ENCODE measurements around the gene TDRKH.

DNA sequence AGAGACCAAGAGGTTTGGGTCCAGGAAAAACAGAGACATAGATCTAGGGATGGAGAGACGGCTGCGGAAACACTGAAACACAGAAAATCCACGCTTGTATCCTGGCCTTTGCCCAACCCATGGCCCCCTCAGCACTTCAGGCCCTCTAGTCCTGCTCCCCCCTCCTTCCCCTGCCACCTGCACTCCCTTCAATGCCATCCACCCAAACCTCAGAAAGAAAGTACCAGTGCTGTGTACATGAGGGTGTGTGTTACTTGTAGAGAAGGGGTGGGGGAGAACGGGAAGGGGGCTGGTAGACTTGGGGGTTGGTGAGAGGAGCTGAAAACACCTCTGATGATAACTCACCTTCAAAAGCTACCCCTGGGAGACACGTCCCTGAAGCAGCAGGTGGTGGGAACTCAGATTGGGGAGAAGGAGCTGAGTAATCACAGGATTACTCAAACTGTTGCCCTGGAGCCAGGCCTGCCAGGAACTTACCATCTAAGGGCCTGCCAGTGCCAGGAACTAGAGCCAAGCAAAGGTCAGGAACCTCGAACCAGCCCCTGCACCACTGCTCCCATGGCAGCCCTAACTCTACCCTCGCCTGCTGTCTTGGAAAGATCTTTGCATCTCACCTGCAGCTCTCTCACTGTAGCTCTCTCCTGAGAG is 29.8 kb upstream of the TDRKH start:
- TF ChIP-seq PCBP1 (IDR thresholded peaks at IDR 0.05; ENCODE audit: borderline replicate concordance, low read depth, low read length) (no peak), IKZF4 (CRISPR knock-in tag; IDR thresholded peaks at IDR 0.05; ENCODE audit: borderline replicate concordance, low read depth, not compliant biosample characterization) (no peak), ASH2L (IDR thresholded peaks at IDR 0.05; ENCODE audit: insufficient read length, low read depth, low read length) (no peak), JUN (CRISPR knock-in tag; IDR thresholded peaks at IDR 0.05) (no peak), EZH2 (conservative IDR thresholded peaks at IDR 0.05; ENCODE audit: low read depth, low read length) (no peak), YY1 (IDR thresholded peaks at IDR 0.05; ENCODE audit: insufficient read depth, insufficient replicate concordance, low read depth, low read length) (no peak), RBAK (CRISPR knock-in tag; IDR thresholded peaks at IDR 0.05) (no peak), NFRKB (IDR thresholded peaks at IDR 0.05) (no peak), SNRNP70 (IDR thresholded peaks at IDR 0.05; ENCODE audit: low read depth, low read length) (no peak)
- TF ChIP-seq, protein P1, sequence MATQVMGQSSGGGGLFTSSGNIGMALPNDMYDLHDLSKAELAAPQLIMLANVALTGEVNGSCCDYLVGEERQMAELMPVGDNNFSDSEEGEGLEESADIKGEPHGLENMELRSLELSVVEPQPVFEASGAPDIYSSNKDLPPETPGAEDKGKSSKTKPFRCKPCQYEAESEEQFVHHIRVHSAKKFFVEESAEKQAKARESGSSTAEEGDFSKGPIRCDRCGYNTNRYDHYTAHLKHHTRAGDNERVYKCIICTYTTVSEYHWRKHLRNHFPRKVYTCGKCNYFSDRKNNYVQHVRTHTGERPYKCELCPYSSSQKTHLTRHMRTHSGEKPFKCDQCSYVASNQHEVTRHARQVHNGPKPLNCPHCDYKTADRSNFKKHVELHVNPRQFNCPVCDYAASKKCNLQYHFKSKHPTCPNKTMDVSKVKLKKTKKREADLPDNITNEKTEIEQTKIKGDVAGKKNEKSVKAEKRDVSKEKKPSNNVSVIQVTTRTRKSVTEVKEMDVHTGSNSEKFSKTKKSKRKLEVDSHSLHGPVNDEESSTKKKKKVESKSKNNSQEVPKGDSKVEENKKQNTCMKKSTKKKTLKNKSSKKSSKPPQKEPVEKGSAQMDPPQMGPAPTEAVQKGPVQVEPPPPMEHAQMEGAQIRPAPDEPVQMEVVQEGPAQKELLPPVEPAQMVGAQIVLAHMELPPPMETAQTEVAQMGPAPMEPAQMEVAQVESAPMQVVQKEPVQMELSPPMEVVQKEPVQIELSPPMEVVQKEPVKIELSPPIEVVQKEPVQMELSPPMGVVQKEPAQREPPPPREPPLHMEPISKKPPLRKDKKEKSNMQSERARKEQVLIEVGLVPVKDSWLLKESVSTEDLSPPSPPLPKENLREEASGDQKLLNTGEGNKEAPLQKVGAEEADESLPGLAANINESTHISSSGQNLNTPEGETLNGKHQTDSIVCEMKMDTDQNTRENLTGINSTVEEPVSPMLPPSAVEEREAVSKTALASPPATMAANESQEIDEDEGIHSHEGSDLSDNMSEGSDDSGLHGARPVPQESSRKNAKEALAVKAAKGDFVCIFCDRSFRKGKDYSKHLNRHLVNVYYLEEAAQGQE (IDR thresholded peaks at IDR 0.05; ENCODE audit: borderline replicate concordance in 1 of 2, low read depth in 1 of 2, low read length in 2 of 2) = no peak
- TF ChIP-seq, protein P2, sequence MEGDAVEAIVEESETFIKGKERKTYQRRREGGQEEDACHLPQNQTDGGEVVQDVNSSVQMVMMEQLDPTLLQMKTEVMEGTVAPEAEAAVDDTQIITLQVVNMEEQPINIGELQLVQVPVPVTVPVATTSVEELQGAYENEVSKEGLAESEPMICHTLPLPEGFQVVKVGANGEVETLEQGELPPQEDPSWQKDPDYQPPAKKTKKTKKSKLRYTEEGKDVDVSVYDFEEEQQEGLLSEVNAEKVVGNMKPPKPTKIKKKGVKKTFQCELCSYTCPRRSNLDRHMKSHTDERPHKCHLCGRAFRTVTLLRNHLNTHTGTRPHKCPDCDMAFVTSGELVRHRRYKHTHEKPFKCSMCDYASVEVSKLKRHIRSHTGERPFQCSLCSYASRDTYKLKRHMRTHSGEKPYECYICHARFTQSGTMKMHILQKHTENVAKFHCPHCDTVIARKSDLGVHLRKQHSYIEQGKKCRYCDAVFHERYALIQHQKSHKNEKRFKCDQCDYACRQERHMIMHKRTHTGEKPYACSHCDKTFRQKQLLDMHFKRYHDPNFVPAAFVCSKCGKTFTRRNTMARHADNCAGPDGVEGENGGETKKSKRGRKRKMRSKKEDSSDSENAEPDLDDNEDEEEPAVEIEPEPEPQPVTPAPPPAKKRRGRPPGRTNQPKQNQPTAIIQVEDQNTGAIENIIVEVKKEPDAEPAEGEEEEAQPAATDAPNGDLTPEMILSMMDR (CRISPR knock-in tag; IDR thresholded peaks at IDR 0.05) = no peak
- TF ChIP-seq, protein P3, sequence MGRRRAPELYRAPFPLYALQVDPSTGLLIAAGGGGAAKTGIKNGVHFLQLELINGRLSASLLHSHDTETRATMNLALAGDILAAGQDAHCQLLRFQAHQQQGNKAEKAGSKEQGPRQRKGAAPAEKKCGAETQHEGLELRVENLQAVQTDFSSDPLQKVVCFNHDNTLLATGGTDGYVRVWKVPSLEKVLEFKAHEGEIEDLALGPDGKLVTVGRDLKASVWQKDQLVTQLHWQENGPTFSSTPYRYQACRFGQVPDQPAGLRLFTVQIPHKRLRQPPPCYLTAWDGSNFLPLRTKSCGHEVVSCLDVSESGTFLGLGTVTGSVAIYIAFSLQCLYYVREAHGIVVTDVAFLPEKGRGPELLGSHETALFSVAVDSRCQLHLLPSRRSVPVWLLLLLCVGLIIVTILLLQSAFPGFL (CRISPR knock-in tag; IDR thresholded peaks at IDR 0.05) = no peak
